NCI-H82 (cell line): ENCODE data around the gene SERTAD2.

Source experiments
- DNase-seq: peaks from one replicate; lab custom pipeline; 2025; lab: John Stamatoyannopoulos, UW

The SERTAD2 gene

GRCh38 chr2:64627860-64628841 lies 25.6 kb downstream of the SERTAD2 start:
- DNase-seq, result peak; percentile 35

- peak; percentile 97 for DNase-seq
These were observed 26.6 kb downstream of the SERTAD2 start for GRCh38 chr2:64626963-64627760.

GRCh38 chr2:64626146-64626809 lies 27.4 kb downstream of the SERTAD2 start:
- DNase-seq, result no peak

GRCh38 chr2:64625299-64626145 lies 28.2 kb downstream of the SERTAD2 start:
- DNase-seq, result peak; percentile 71

GRCh38 chr2:64624862-64625261 lies 28.9 kb downstream of the SERTAD2 start:
- DNase-seq, result no peak

- DNase-seq, result no peak
These were observed 29.6 kb downstream of the SERTAD2 start for GRCh38 chr2:64624108-64624610.

GRCh38 chr2:64623242-64623850 lies 30.4 kb downstream of the SERTAD2 start:
- peak; percentile 27 for DNase-seq

GRCh38 chr2:64622443-64623241 lies 31.1 kb downstream of the SERTAD2 start:
- peak; percentile 36 for DNase-seq

- no peak for DNase-seq
These were observed 33.1 kb downstream of the SERTAD2 start for GRCh38 chr2:64620661-64621060.

GRCh38 chr2:64617631-64618151 lies 36.0 kb downstream of the SERTAD2 start:
- DNase-seq, result peak; percentile 97

- DNase-seq, result peak; percentile 56
These were observed 37.7 kb downstream of the SERTAD2 start for GRCh38 chr2:64615844-64616536.

GRCh38 chr2:64615192-64615763 lies 38.4 kb downstream of the SERTAD2 start:
- no peak for DNase-seq

- DNase-seq, result no peak
These were observed 40.4 kb downstream of the SERTAD2 start for GRCh38 chr2:64613276-64613675.

GRCh38 chr2:64612575-64613195 lies 41.0 kb downstream of the SERTAD2 start:
- DNase-seq, result no peak

- DNase-seq, result no peak
These were observed 43.3 kb downstream of the SERTAD2 start for GRCh38 chr2:64610316-64610855.

- no peak for DNase-seq
These were observed 43.8 kb downstream of the SERTAD2 start for GRCh38 chr2:64609942-64610281.

- DNase-seq, result no peak
These were observed 44.3 kb downstream of the SERTAD2 start for GRCh38 chr2:64609227-64609941.
